ENCODE results near the gene KANSL1L.

- TF ChIP-seq CTCF (IDR thresholded peaks at IDR 0.05) (no peak), POLR2A (IDR thresholded peaks at IDR 0.05) (no peak)
Measured at GRCh38 chr2:209985874-209986273, 185.3 kb downstream of the KANSL1L start.

Measured in heart left ventricle (tissue), 13 donors.